Activated CD4-positive, CD25-positive, alpha-beta regulatory T cell treated with anti-CD3 and anti-CD28 coated beads, Interleukin-2, amount 50 U/mL, for 72 hours (primary cell): ENCODE data around the gene TP53BP1.
"Not testable (repeated sequence)": the region's sequence is repeated elsewhere in the genome, so short reads cannot be mapped to it uniquely, and the experiment has no call there.

Source experiments
- DNase-seq: peaks from one replicate; pipeline ENCODE4 v3.0.0; 2021

The TP53BP1 gene

DNA sequence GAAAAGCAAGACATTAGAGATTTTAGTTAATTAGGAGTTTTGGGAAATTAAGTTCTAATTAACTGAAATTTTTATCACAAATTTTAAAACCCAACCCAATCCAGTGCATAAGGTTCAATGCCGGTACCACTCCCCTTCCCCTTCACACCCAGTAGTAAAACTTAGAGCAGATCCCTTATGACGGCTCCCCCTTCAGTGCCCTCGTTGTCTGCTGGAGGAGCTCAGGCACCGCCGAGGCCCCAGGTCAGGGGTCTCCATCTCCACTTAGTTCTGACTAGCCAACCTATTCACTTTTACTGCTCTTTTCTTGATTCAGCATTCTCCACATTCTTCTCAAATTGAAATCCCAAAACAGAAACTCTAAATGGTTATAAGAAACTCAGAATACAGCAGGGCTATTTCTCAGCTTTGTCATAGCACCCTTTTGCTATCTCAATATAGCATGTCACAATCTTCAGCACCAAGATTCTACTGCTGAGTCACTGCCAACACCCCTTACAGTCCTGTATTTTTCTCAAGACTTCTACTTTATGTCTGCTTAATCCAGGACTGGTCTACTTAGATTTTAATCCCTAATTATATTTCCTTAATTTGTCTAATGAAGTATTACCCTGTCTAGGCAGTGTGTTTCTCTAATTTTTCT, 82.3 kb downstream of the TP53BP1 start:
- no peak for DNase-seq

DNA sequence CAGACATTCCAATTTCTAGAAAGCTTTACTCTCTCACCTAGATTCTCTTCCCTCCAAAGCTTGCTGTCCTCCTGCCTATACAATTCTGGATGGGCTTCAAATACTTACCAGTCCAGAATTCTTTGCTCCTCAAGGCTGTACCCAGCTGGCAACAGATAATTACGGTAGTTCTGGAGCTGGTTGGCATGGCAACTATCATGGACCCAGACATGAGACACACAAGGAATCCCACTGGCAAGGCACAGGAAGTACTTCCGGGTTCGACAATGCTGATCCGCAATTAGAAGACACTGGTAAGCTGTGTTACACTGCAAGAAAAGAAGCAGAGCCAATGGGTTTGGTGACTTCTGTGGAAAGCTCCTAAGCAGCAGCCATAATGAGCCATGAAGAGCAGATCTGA, 84.2 kb downstream of the TP53BP1 start:
- no peak for DNase-seq

DNA sequence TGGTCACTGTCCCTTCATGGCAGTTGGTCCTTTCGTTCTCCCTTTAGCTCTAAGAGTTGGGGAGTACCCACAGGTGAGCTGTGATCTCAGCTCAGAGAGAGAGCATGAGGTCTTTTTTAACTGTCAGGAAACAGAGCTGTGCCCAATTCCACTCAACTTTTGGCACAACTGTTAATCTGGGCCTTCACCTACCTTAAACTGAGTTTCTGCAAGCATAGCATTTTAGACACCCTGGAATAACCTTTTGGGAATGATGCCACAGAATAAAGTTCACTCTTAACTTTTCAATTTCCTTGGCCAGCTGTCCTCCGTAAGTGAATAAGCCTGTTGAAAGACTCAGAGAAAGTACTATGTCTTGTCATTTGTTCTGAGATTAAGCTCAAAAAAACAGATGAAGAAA, 86.1 kb downstream of the TP53BP1 start:
- DNase-seq = no peak

DNA sequence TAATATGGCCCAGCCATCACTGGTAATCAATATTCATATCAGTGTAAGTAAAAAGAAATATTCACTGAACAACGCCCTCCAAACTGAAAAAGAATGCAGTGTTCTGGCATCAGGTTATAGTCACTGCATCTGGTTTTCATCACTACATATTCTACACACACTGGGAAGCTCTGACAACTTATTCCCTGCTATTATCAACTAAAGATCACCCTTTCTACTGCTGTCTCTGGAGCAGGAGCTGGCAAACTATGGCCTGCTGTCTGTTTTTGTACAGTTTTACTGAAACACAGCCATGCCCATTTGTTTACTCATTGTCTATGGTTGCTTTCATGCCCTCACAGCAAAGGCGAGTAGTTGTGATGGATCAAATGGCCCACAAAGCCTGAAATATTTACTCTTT, 86.8 kb downstream of the TP53BP1 start:
- no peak for DNase-seq

DNA sequence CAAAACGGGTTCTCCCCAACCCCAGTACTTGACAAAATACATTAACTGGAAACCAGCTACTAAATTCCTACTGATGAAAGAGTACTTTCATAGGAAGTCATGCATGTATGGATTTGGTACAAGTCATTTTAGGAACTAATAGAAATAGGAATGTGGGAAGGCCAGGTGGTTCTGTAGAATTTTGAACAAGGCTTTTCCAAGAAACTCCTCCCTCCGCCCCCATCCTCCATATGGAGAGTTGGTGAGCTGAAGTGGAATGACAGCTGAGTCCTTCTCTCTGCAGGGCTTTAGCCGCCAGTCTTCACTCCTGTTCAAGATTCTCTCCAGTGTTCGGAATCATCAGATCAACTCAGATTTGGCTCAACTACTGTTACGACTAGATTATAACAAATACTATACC, 88.8 kb downstream of the TP53BP1 start:
- DNase-seq = no peak

DNA sequence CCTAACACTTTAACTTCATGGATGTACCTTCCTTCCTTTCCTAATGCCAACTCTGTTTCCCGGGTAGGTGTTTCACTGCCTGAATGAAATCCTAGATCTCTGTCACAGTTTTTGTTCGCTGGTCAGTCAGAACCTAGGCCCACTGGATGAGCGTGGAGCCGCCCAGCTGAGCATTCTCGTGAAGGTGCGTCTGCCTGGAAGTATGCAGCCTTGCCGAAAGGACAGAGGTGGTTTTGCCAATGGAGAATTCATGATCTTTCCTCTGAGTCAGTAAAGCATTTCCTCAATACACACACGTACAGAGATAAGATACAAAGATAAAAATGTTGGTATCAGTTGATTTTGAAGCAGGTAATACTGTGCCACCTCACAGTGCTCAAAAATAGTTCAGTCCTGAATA, 89.3 kb downstream of the TP53BP1 start:
- no peak for DNase-seq

DNA sequence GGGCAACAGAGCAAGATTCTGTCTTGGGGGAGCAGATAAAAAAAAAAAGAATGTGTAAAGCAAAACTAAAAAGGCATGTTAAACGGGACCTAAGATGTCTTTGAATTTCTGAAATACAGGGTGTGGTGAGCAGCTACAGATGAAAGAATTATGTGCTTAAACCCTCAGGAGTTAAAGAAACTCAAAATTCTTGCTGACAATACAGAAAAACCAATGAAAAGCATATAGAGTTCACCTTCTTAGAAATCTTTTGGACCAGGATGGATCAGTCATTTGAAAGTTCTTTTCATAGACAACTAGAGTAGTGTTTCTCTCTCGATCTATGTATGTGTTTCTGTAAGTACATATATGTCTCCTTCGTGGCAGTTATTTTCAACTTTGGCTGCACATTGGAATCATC, 90.7 kb downstream of the TP53BP1 start:
- no peak for DNase-seq

DNA sequence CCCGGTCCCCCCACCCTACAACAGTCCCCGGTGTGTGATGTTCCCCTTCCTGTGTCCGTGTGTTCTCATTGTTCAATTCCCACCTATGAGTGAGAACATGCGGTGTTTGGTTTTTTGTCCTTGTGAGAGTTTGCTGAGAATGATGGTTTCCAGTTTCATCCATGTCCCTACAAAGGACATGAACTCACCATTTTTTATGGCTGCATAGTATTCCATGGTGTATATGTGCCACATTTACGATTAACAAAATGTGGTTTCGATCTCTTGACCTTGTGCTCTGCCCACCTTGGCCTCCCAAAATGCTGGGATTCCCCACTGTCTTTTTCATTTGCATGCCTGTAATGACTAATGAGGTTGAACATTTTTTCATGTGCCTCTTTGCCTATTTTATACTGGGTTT, 99.4 kb downstream of the TP53BP1 start:
- DNase-seq = not testable (repeated sequence)

DNA sequence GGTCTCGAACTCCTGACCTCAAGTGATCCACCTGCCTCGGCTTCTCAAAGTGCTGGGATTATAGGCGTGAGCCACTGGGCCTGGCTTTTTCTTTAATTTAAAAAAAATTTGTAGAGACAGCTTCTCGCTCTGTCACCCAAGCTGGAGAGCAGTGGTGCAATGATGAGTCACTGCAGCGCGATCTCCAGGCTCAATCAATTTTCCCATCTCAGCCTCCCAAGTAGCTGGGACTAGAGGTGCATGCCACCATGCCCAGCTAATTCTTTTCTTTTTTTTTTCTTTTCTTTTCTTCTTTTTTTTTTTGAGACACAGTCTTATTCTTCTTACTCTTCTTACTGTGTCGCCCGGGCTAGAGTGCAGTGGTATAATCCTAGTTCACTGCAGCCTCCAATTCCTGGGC, 102.2 kb downstream of the TP53BP1 start:
- DNase-seq = no peak

DNA sequence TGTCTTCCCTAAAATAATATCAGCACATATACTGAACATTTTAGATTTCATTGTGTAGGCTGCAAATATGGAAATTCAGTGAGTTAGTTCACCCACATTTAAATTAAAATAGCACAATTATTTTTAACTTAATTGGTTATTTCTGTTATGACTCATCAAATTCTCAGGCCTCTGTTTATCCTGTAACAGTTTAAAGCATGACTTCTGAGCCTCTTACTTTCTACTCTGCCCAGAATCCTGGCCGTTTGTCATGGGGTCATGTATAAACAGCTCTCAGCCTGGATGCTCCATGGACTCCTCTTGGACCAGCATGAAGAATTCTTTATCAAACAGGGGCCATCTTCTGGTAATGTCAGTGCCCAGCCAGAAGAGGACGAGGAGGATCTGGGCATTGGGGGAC, 109.9 kb downstream of the TP53BP1 start:
- no peak for DNase-seq

DNA sequence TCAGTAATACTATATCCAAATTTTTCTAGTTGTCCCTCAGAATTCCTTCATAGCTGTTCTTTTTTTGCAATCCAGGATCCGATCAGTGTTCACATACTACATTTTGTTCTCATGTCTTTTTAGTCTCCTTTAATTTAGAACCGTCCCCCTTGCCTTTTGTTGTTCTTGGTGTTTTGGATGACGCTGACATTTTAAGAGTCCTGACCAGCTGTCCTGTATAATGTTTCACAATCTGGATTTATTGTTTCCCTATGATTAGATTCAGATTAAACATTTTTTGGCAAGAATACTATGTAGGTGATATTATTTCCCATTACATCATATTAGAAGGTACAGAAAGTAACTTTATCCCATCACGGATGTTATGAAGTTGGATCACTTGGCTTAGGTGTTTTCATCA, 110.6 kb downstream of the TP53BP1 start:
- DNase-seq = no peak

DNA sequence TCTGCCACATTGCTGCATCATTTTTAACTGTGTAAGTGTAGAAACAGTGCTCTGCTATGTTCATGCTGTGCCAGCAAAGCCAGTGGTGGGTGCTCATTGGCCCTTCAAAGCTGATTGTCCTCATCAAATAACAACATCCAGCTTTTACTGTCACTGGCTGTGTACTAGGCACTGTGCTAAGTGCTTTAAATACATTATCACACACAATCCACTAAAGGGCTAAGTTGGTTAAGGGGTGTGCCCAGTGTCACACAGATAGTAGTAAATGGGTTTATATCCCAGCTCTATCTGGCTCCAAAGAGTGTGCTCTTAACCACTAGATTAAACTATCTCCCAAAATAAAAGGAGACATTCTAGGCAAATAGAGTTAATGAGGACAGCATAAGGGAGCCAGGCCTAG, 114.4 kb downstream of the TP53BP1 start:
- DNase-seq = no peak

DNA sequence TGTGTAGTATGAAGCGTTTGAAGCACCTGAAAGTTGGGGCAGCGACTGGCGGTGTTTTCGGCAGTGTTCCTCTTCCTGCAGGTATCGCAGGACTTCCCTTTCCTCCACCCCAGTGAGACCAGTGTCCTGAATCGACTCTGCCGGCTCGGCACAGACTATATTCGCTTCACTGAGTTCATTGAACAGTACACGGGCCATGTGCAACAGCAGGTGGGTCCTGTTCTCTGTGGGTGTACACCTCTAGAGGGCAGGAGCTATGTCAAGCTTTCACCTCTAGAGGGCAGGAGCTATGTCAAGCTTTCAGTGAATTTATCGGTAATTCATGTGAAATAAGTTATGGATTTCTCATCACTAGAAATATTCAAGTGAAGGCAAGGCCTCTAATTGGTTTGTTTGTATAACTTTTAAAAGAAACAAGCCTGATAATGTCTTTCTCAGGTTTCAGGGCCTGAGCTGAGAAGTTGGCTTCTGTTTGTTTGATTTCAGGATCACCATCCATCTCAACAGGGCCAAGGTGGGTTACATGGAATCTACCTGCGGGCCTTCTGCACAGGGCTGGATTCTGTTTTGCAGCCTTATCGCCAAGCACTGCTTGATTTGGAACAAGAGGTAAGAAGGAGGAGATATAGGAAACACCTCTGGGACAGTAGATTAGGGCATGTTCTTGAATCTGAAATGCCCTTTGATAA, 116.8 kb downstream of the TP53BP1 start:
- DNase-seq = no peak

DNA sequence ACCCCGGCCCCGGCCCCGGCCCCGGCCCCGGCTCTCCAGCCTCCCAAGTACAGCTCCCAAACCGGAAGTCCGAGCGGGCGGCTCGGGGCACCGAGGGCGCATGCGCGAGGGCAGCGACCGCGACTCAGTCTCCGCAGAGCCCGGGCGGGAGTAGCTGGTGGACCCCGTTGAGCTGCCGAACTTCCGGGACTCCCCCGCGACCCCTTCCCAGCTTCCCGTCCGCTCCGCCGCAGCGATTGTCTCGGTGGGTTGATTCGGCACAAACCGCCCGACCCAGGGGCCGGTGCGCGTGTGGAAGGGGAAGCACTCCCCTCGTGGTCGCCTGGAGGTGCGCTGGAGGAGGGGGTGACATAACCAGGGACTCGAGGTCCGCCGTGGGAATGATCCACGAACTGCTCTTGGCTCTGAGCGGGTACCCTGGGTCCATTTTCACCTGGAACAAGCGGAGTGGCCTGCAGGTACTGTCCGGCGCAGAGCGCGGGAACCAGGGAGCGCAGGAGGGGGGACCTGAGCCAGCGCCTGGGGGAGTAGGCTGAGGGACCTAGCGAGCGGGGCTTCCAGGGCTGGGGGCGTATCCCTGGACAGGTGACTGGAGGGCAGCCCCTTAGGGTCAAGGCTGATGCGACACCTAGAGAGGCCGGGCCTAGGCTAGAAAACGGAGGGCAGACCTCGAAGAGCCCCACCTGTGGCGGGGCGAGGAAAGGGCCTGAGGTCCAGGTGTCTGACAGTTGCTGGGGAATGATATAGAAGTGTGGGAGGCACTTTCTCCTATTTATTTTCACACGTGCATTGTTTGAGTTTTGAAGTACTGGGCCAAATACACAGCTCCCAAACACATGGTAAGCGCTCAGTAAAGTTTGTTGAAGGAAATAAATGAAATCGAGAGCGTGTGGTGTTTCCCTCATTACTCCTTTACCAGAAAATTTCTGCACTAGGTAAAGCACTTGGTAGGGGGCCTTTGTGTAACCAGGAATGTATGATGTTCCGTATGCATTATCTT, 121.7 kb downstream of the TP53BP1 start, which contains the start of the genes TUBGCP4 and ZSCAN29:
TUBGCP4 (plus strand) TSS at position 127 of the 1,000 bp plus-strand sequence; CDS start at position 381, 254 bp downstream.
ZSCAN29 (minus strand) TSS at position 69 of the 1,000 bp plus-strand sequence. CDS start 1,130 bp downstream, outside the sequence.
- peak; percentile 81 for DNase-seq

DNA sequence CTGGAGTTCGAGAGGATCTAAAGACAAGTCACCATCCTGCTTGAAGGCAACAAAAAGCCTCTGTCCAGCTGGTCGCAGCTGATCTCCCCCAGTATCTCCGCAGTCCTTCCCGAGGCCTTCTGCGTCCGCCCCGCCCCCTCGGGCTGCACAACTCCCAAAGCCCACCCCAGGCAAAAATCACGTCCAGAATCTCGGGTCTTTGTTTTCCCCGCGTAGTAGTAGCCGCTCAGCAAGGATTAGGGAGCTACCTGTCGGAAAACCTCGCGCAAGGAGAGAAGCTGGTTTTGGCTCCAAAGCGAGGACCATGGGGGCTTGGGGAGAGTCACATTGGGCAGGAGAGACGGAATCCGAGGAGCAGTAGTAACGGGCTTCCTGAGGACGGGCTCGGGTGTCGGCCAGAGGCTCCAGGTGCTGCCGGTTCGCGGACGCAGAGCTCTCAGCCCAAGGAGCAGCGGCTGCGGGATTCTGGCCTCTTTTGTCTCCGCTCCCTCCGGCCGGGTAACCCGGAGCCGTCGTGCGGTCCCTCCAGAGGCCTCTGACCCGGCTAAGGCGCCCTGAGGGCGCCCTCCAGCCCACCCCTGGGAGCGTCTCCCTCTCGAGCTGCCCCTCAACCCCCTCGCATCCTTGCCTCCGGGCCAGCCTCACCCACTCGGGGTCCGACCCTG, 122.5 kb downstream of the TP53BP1 start:
- no peak for DNase-seq

DNA sequence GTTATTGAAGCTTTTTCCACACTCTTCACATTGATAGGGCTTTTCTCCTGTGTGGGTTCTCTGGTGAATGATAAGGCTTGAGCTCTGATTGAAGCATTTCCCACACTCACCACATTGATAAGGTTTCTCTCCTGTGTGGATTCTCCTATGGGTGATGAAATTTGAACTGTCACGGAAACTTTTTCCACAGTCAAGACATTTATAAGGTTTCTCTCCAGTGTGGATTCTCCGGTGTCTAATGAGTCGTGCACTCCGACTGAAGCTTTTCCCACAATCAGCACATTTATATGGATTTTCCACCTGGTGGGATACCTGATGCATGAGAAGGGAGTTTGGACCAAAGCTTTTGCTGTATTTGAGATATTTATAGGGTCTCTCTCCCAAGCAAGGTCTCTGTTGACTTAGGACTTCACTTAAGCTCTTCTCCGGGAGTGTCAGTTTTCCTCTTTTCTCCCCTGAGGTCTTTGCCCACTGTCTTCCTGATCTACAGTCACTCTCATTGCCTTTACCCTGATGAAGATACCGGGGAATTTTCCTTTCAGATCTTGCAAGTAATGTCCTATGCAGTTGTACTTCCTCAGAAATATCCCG, 131.5 kb downstream of the TP53BP1 start:
- DNase-seq = no peak

DNA sequence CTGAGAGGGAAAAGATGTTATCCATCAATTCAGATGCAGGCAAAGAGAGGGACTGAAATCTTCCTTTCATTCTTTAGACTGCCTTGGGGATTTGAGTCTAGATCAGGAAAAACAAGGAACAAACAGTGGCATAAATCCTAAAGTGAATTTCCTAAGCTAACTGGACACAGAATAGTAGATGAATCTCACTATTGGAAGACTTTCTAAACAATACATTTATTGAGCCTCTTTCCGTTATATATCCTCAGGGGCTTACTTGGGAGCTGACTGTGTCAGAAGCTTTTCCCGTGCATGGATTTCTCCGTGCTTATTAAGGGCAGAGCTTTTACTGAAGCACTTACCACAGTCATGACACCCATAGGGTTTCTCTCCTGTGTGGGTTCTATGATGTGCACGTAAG, 132.1 kb downstream of the TP53BP1 start:
- DNase-seq = no peak
